ENCODE results near the gene C1orf116. TPM values are rescaled to one million over a fixed set of nuclear protein-coding genes. Genes with fewer than 3 reads are reported as not detected.

Gene C1orf116
- total and polyA plus RNA-seq, 10 of the 15 experiments (the other 5 are each of a cell fraction or from before 2014, with no cell fraction given): 0.01 to 0.08 TPM; not detected in 8

GRCh38 chr1:207069858-207070506 lies 37.4 kb upstream of the C1orf116 start (continued):
- TF ChIP-seq NKRF (conservative IDR thresholded peaks at IDR 0.05) (no peak), IKZF1 (conservative IDR thresholded peaks at IDR 0.05) (0 out of 2 replicates have a peak, but pooled peaks have one; percentile 24), PML (IDR thresholded peaks at IDR 0.05; ENCODE audit: low read length) (no peak), IKZF2 (IDR thresholded peaks at IDR 0.05) (peak; percentile 12 to 35; a peak in 3 of 4 replicates), ZNF622 (IDR thresholded peaks at IDR 0.05) (no peak), GABPA (IDR thresholded peaks at IDR 0.05; ENCODE audit: low read depth) (no peak)

- Histone ChIP-seq H3K4me1 (ENCODE audit: control insufficient read depth, insufficient read depth, low read length) (peaks cover 12% of the 10 kb centered on the region), H3K27me3 (replicated peaks in 1 of 2; ENCODE audit: control insufficient read depth in 2 of 2, insufficient read depth in 2 of 2, low read length in 1 of 2) (no peaks in the 10 kb centered on the region), H2AFZ (ENCODE audit: control insufficient read depth, low read depth, low read length) (no peak overlapping the region), H3K4me3 (no peak overlapping the region), H3K27ac (ENCODE audit: control insufficient read depth, insufficient read depth) (no peak overlapping the region), H4K20me1 (ENCODE audit: control insufficient read depth, insufficient read depth) (no peaks in the 10 kb centered on the region), H3K79me2 (ENCODE audit: control insufficient read depth, insufficient read depth, low read length) (no peaks in the 10 kb centered on the region), H3K9ac (ENCODE audit: control insufficient read depth, insufficient read depth, low read length) (no peak overlapping the region), H3K9me3 (replicated peaks; ENCODE audit: control insufficient read depth, insufficient read depth, low read length) (no peaks in the 10 kb centered on the region), H3K4me2 (ENCODE audit: control insufficient read depth, insufficient read depth) (no peak overlapping the region), H3K36me3 (ENCODE audit: control insufficient read depth in 2 of 2, insufficient read depth in 2 of 2, low read length in 1 of 2) (no peaks in the 10 kb centered on the region)
- intact Hi-C loops (cut with micrococcal nuclease; ENCODE audit: unreplicated experiment) (no loop called here), in situ Hi-C loops (cut with MboI) (no loop called here)
- no peak for FAIRE-seq
- WGBS (ENCODE audit: insufficient coverage, insufficient replicate concordance, low lambda C conversion rate, missing lambda C conversion rate): 98% methylated on average over 3 of the region's 3 CpGs
- no TSS peak for BruUV-seq (replicated peaks)
- no peak for TF ChIP-seq NR2C1 (IDR thresholded peaks at IDR 0.05)
- RAD21 ChIA-PET (ENCODE audit: unreplicated experiment): interaction anchor here (0.6 to 1.0 kb wide), 2 partner anchors 11 to 284 kb away, joined by 3 read pairs; no protein-coding TSS in a partner anchor
- ATAC-seq: no peak
- no peak for DNase-seq (ENCODE audit: low read depth, low spot score)
- POLR2A ChIA-PET: interaction anchor here (0.5 kb wide), 1 partner anchor 755 kb away, joined by 3 read pairs; no protein-coding TSS in a partner anchor
- CTCF ChIA-PET: interaction anchor here (0.8 to 10.2 kb wide), 6 partner anchors 9 to 431 kb away, joined by 3 to 131 read pairs (median 4); partner anchors contain the start of genes PFKFB2 and YOD1
- SMC1A ChIA-PET (ENCODE audit: uncharacterized antibody, unreplicated experiment): interaction anchor here (1.0 to 1.5 kb wide), 4 partner anchors 8 to 88 kb away, joined by 3 read pairs; no protein-coding TSS in a partner anchor
These were observed 36.5 kb upstream of the C1orf116 start for GRCh38 chr1:207069061-207069460.
